Urinary bladder (tissue), 4 donors: ENCODE results near the gene PRRG1. TPM values are rescaled to one million over a fixed set of nuclear protein-coding genes. Genes with fewer than 3 reads are reported as not detected.
A peak's percentile ranks its signal among the peaks of the same experiment; 100 is the strongest.
"Not testable (repeated sequence)": the region's sequence is repeated elsewhere in the genome, so short reads cannot be mapped to it uniquely, and the experiment has no call there.

Source experiments
- DNase-seq: peaks from one replicate; pipeline ENCODE4 v3.0.0-alpha.2; 2015; ENCODE audit errors: extremely low spot score
- H3K27ac ChIP-seq: one replicate; pipeline ENCODE4 v1.5.1; 2013; ENCODE audit warnings: low read depth, mild to moderate bottlenecking, moderate library complexity
- H3K36me3 ChIP-seq: one replicate; pipeline ENCODE4 v1.6.1; 2013; ENCODE audit warnings: mild to moderate bottlenecking, moderate library complexity; ENCODE audit not compliant: insufficient read depth
- H3K4me1 ChIP-seq: one replicate; pipeline ENCODE4 v1.6.1; 2013; ENCODE audit warnings: mild to moderate bottlenecking, moderate library complexity; ENCODE audit not compliant: insufficient read depth
- H3K4me3 ChIP-seq: one replicate; pipeline ENCODE4 v1.5.1; 2013; ENCODE audit warnings: low read depth, low read length
- WGBS: extraction: QIAGEN DNeasy Blood & Tissue Kit; methylation state at CpG from one replicate; pipeline ENCODE4 v1.1.7; 2013; 5-methylcytosine and 5-hydroxymethylcytosine counted together
- polyA plus RNA-seq: library from polyadenylated mRNA; stranded (reverse); fragments of 200-250 nt; gene quantifications from one replicate; pipeline ENCODE4 v1.2.3, GENCODE V29; 2013
- total RNA-seq: library from RNA; depleted of rRNA; stranded (reverse); fragments of >200 nt; gene quantifications from one replicate; pipeline ENCODE4 v1.2.3, GENCODE V29; 2014
- donor health status: healthy with polysubstance abuse.
- donor health status: healthy.

Gene PRRG1
- total RNA-seq (15.6 TPM), polyA plus RNA-seq (6.9 TPM)

DNA sequence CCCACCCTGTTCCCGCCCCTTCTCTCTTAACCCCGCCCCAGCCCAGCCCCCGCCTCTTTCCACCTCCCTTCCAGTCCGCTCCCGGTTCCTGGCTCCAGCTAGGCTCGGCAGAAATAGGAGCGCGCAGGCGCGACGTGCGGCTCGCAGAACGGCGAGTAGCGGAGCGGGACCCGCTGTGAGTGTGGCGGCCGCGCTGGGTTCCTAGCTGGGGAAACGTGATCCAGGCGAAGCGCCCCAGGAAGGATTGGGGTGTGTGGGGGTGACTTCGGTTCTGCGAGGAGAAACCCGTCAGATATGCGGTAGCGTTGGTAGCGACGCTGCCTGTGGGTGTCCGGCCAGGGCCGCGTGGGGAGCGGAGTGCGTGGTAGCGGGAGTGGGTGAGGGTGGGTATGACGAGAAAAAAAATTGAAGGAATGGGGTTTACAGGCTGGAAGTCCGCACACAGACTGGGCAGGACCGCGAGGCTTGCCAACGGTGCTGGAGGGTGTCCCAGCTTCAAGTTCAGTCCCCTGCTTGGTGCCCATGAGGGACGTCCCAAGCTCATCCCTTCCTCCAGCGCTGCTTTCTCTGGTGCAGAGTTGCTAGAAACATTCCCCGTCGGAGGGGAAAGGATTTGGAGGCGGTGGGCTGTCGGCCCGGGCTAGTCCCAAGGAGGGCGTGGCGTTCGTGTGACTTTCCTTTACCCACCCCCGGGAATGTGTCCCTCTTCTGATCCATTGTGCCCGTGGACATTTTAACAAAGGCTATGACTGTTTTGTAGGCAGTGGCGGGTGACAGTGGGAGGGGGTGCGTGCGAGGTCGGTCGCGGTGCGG lies at the start of gene PRRG1:
PRRG1 (plus strand) TSS at position 144 of the 813 bp plus-strand sequence. CDS start 56,886 bp downstream, outside the sequence.
- Histone ChIP-seq H3K4me3 (peak within 1 kb of the TSS; percentile 65), H3K36me3 (no peaks in the 10 kb centered on the region), H3K4me1 (no peaks in the 10 kb centered on the region), H3K27ac (peak within 1 kb of the TSS; percentile 48)
- peak; percentile 36 for DNase-seq
- under 1% methylated on average over 61 of the region's 61 CpGs for WGBS

GRCh38 chrX:37302569-37302968 lies 46.6 kb upstream of the PRRG1 start:
- no peak for DNase-seq
- H3K4me1 ChIP-seq, result no peaks in the 10 kb centered on the region
- H3K36me3 ChIP-seq, result no peaks in the 10 kb centered on the region
- 50% methylated on average over 1 of the region's 1 CpG for WGBS
- no peak overlapping the region for H3K4me3 ChIP-seq
- no peak overlapping the region for H3K27ac ChIP-seq

DNA sequence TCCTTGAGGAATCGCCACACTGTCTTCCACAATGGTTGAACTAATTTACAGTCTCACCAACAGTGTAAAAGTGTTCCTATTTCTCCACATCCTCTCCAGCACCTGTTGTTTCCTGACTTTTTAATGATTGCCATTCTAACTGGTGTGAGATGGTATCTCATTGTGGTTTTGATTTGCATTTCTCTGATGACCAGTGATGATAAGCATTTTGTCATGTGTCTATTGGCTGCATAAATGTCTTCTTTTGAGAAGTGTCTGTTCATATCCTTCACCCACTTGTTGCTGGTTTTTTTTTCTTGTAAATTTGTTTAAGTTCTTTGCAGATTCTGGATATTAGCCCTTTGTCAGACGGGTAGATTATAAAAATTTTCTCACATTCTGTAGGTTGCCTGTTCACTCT lies 43.9 kb upstream of the PRRG1 start:
- WGBS, result 93% methylated on average over 1 of the region's 2 CpGs
- not testable (repeated sequence) for H3K27ac ChIP-seq, DNase-seq, H3K36me3 ChIP-seq, H3K4me3 ChIP-seq, H3K4me1 ChIP-seq

- no peak for DNase-seq
- Histone ChIP-seq H3K36me3 (no peaks in the 10 kb centered on the region), H3K27ac (no peak overlapping the region)
Measured at GRCh38 chrX:37314531-37314930, 34.6 kb upstream of the PRRG1 start.

DNA sequence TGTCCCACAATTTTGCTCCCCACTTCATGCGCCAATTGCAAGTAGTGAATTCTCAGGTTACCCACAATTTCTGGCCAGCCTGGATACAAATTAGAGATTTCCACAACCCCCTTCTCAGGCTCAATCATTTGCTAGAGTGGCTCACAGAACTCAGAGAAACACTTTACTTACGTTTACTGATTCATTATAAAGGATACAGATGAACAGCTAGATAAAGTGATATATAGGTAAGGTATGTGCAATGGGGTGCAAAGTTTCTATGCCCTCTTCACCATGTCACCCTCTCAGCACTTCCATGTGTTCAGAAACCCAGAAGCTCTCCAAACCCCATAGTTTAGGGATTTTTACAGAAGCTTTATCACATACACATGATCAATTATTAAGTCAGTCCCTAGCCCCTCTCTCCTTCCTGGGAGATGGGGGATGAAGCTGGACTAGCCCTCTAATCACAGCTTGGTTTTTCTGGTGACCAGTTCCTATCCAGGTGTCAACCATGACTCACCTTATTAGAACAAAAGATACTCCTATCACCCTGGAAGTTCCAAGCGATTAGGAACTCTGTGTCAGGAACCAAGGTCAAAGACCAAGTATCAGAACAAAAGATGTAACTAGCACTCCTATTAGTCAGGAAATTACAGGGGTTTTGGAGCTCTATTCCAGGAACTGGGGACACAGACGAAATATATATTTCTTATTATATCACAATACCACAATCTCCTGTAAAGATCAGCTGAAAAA lies 33.5 kb upstream of the PRRG1 start:
- H3K4me1 ChIP-seq, result no peaks in the 10 kb centered on the region
- H3K36me3 ChIP-seq, result no peaks in the 10 kb centered on the region
- H3K27ac ChIP-seq, result no peak overlapping the region
- H3K4me3 ChIP-seq, result no peak overlapping the region
- no peak for DNase-seq
- WGBS, result 86% methylated on average over 4 of the region's 4 CpGs

More at GRCh38 chrX:37314531-37314930, 34.6 kb upstream of the PRRG1 start:
- no peaks in the 10 kb centered on the region for H3K4me1 ChIP-seq
- no peak overlapping the region for H3K4me3 ChIP-seq

- Histone ChIP-seq H3K36me3 (no peaks in the 10 kb centered on the region), H3K4me3 (no peak overlapping the region), H3K4me1 (no peaks in the 10 kb centered on the region), H3K27ac (no peak overlapping the region)
- DNase-seq, result no peak
- 86% methylated on average over 5 of the region's 5 CpGs for WGBS
Measured at GRCh38 chrX:37320541-37321203, 28.5 kb upstream of the PRRG1 start.

GRCh38 chrX:37330642-37331041 lies 18.5 kb upstream of the PRRG1 start:
- WGBS, result 67% methylated on average over 1 of the region's 1 CpG
- H3K4me1 ChIP-seq, result no peaks in the 10 kb centered on the region
- H3K36me3 ChIP-seq, result no peaks in the 10 kb centered on the region
- no peak overlapping the region for H3K27ac ChIP-seq
- H3K4me3 ChIP-seq, result no peak overlapping the region
- no peak for DNase-seq

- 49% methylated on average over 4 of the region's 4 CpGs for WGBS
- no peaks in the 10 kb centered on the region for H3K4me1 ChIP-seq
- no peak for DNase-seq
- H3K27ac ChIP-seq, result no peak overlapping the region
- H3K4me3 ChIP-seq, result no peak overlapping the region
- no peaks in the 10 kb centered on the region for H3K36me3 ChIP-seq
Measured at GRCh38 chrX:37331546-37331945, 17.6 kb upstream of the PRRG1 start.

- no peaks in the 10 kb centered on the region for H3K4me1 ChIP-seq
- DNase-seq, result no peak
- no peaks in the 10 kb centered on the region for H3K36me3 ChIP-seq
- H3K27ac ChIP-seq, result no peak overlapping the region
- no peak overlapping the region for H3K4me3 ChIP-seq
- 62% methylated on average over 2 of the region's 2 CpGs for WGBS
Measured at GRCh38 chrX:37332055-37332454, 17.1 kb upstream of the PRRG1 start.

GRCh38 chrX:37332987-37333658 lies 16.0 kb upstream of the PRRG1 start:
- 47% methylated on average over 8 of the region's 8 CpGs for WGBS
- H3K27ac ChIP-seq, result no peak overlapping the region
- no peaks in the 10 kb centered on the region for H3K36me3 ChIP-seq
- DNase-seq, result no peak
- no peaks in the 10 kb centered on the region for H3K4me1 ChIP-seq
- no peak overlapping the region for H3K4me3 ChIP-seq

- H3K27ac ChIP-seq, result no peak overlapping the region
- WGBS, result 69% methylated on average over 1 of the region's 1 CpG
- H3K4me1 ChIP-seq, result no peaks in the 10 kb centered on the region
- H3K4me3 ChIP-seq, result no peak overlapping the region
- H3K36me3 ChIP-seq, result no peaks in the 10 kb centered on the region
- no peak for DNase-seq
Measured at GRCh38 chrX:37347420-37347819, 1.7 kb upstream of the PRRG1 start.

GRCh38 chrX:37348231-37348970 lies 763 bp upstream of the PRRG1 start:
- Histone ChIP-seq H3K4me3 (peak overlapping the region; percentile 65), H3K27ac (peak overlapping the region; percentile 48), H3K36me3 (no peaks in the 10 kb centered on the region), H3K4me1 (no peaks in the 10 kb centered on the region)
- 26% methylated on average over 11 of the region's 11 CpGs for WGBS
- DNase-seq, result no peak

DNA sequence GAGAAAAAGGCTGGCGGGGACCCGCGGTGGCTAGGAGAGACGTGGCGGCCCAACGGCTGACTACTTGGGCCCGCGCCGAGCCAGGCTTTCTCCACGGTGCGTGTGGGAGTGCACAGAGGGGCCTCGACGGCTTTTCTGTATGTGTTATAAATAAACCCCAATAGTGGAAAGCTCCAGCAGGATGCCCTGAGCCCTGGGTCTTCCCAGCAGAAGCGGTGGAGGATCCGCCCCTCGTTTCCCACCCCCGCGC lies 268 bp upstream of the PRRG1 start:
- Histone ChIP-seq H3K4me1 (no peaks in the 10 kb centered on the region), H3K36me3 (no peaks in the 10 kb centered on the region), H3K4me3 (peak overlapping the region; percentile 65), H3K27ac (peak overlapping the region; percentile 48)
- WGBS, result under 1% methylated on average over 18 of the region's 18 CpGs
- DNase-seq, result no peak
